Pericardium fibroblast (primary cell): ENCODE measurements around the gene SUMO2. TPM values are rescaled to one million over a fixed set of nuclear protein-coding genes. Genes with fewer than 3 reads are reported as not detected.

Experiments
- total RNA-seq: library from RNA; depleted of rRNA; stranded (reverse); fragments of >200 nt; gene quantifications from 2 replicates; pipeline ENCODE4 v1.2.3, GENCODE V29; 2015

The SUMO2 gene
- 73.5 and 82.2 TPM in 2 replicates for total RNA-seq

GRCh38 chr17:75182569-75183436 is at the start of gene SUMO2:
SUMO2 (minus strand) TSS chr17:75182959; CDS start chr17:75182834, 125 bp downstream.

GRCh38 chr17:75205037-75205792 is 22.5 kb upstream of the SUMO2 start, which contains the start of gene NUP85:
NUP85 (plus strand) TSS chr17:75205679; CDS start chr17:75205762, 83 bp downstream.

GRCh38 chr17:75154195-75155106 is 28.3 kb downstream of the SUMO2 start, which contains the start of gene JPT1:
JPT1 (minus strand) TSS chr17:75154512; CDS start chr17:75154397, 115 bp downstream.

GRCh38 chr17:75131278-75132017 is 51.3 kb downstream of the SUMO2 start, which contains the start of gene NT5C:
NT5C (minus strand) TSS chr17:75131742; CDS start chr17:75131707, 35 bp downstream.

Other genes starting within 250 kb of the SUMO2 start
- gene OTOP3, start 247.1 kb downstream of the SUMO2 start, total RNA-seq: not detected in 2 replicates
- gene HID1, start 210.2 kb downstream of the SUMO2 start, total RNA-seq: 5.2 TPM in 1 of 2 replicates, not detected in the other
- 20.7 and 23.6 TPM in 2 replicates for gene CDR2L, start 195.3 kb downstream of the SUMO2 start, total RNA-seq
- gene MRPL58, start 170.3 kb downstream of the SUMO2 start, total RNA-seq: 39.0 and 40.1 TPM in 2 replicates
- 216 and 251 TPM in 2 replicates for gene ATP5PD, start 136.0 kb downstream of the SUMO2 start, total RNA-seq
- 13.0 and 20.0 TPM in 2 replicates for gene KCTD2, start 135.7 kb downstream of the SUMO2 start, total RNA-seq
- 5.0 and 6.0 TPM in 2 replicates for gene SLC16A5, start 95.0 kb downstream of the SUMO2 start, total RNA-seq
- gene ARMC7, start 73.0 kb downstream of the SUMO2 start, total RNA-seq: 3.0 and 12.7 TPM in 2 replicates
- gene NT5C, start 51.2 kb downstream of the SUMO2 start, total RNA-seq: 90.9 and 108 TPM in 2 replicates
- gene JPT1, start 28.4 kb downstream of the SUMO2 start, total RNA-seq: 75.4 and 105 TPM in 2 replicates
- 29.6 and 30.1 TPM in 2 replicates for gene NUP85, start 22.7 kb upstream of the SUMO2 start, total RNA-seq
- 12.8 and 15.6 TPM in 2 replicates for gene GGA3, start 78.6 kb upstream of the SUMO2 start, total RNA-seq
- 22.6 and 52.7 TPM in 2 replicates for gene MRPS7, start 78.9 kb upstream of the SUMO2 start, total RNA-seq
- 6.9 and 7.8 TPM in 2 replicates for gene MIF4GD, start 88.3 kb upstream of the SUMO2 start, total RNA-seq
- 5.0 and 6.4 TPM in 2 replicates for gene SLC25A19, start 106.5 kb upstream of the SUMO2 start, total RNA-seq
- gene GRB2, start 222.7 kb upstream of the SUMO2 start, total RNA-seq: 44.3 and 71.6 TPM in 2 replicates